Measurements from ENCODE around the gene MYOZ2.

MYOZ2 gene

DNA sequence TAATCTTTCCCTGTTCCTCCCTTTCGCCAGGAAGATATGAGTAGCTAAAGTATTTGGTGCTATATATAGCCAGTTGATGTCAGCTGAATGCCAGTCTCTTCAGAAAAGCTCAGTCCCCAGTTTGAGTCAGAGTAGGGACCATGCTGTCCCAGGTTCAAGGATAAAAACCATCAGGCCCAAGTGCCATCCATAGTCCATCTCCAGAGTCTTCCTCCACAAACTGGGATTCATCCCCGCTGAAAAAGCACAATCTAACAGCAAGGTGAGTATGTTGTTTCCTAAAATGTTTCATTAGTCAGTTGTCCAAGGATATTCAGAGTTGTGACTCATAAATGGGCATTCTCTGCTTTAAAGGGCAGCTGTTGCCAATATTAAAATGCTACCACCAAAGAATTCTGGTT is at the start of gene MYOZ2:
Gene MYOZ2, plus strand, starts transcription at position 112 of the 401 bp plus-strand sequence. CDS start 694 bp downstream, outside the sequence.
- DNase-seq (ENCODE audit: extremely low read depth in 1 of 2, low read depth in 1 of 2), result no peak

DNA sequence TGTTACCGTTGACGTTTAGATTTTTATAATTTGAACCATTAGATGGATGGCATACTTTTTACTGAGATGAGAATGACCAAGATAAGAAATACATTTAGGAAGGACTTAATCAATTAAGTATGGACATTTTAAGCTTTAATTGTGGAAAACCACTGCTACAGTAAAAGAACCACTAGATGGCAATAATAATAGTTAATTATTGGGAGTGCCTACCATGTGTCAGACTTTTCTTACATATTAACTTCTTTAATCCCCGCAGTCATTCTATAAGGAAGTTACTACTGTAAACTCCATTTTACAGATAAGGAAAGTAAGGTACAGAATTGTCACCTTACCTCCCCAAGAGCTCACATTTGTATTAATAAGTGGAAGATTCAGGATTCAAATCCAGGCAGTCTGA is 48.5 kb upstream of the MYOZ2 start:
- no peak for DNase-seq (ENCODE audit: extremely low read depth in 1 of 2, low read depth in 1 of 2)

GRCh38 chr4:119087656-119088055 is 48.0 kb upstream of the MYOZ2 start:
- no peak for DNase-seq (ENCODE audit: extremely low read depth in 1 of 2, low read depth in 1 of 2)

- DNase-seq (ENCODE audit: extremely low read depth in 1 of 2, low read depth in 1 of 2), result no peak
Observed at GRCh38 chr4:119093042-119093827, 42.4 kb upstream of the MYOZ2 start.

DNA sequence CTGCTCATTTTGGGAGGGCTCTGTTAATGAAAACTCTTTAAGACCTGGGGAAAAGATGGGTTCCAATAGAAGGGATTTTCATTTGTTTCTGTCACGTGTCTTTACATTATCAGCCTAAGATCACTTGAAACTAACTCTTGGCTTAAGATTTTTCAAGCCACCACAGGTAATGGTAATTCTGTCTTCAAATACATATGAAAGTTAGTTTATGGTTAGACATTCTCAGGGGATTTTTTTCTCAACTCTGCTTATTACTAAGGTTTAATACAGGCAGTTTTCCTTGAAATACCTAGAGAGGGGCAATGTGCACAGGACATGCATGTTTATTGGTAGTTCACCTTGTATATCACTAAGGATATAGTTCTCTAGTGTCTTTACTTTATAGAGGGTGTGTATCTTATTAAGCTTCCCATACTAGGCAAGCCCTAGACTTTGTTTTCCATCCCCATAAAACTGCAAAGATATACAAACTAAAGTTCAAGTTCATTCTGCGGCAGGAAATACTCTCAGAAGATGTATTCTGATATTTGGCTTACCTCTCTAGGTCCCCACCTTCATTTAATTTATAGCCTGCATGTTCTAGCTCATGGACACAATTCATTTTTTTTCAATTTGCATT is 38.2 kb upstream of the MYOZ2 start:
- no peak for DNase-seq (ENCODE audit: extremely low read depth in 1 of 2, low read depth in 1 of 2)

GRCh38 chr4:119098306-119098705 is 37.3 kb upstream of the MYOZ2 start:
- no peak for DNase-seq (ENCODE audit: extremely low read depth in 1 of 2, low read depth in 1 of 2)

GRCh38 chr4:119099227-119099810 is 36.3 kb upstream of the MYOZ2 start:
- no peak for DNase-seq (ENCODE audit: extremely low read depth in 1 of 2, low read depth in 1 of 2)

DNA sequence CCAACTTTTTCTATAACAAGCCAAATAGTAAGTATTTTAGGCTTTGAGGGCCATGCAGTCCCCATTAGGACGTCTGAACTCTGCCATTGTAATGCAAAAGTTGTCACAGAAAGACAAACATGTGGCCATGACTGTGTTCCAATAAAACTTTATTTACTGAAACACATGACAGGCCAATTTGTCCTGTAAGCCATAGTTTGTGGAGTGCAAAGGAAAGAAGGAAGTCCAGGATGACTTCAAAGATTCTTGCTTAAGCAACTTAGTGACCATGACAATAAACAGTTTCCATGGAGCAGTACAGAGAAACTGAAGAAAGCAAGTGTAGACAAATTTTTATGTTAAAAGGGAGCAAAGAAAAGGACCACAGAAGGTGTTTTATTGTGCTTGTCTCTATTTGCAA is 35.0 kb upstream of the MYOZ2 start:
- DNase-seq (ENCODE audit: extremely low read depth in 1 of 2, low read depth in 1 of 2), result no peak

- DNase-seq (ENCODE audit: extremely low read depth in 1 of 2, low read depth in 1 of 2), result no peak
Observed at GRCh38 chr4:119103263-119103662, 32.4 kb upstream of the MYOZ2 start.

- DNase-seq (ENCODE audit: extremely low read depth in 1 of 2, low read depth in 1 of 2), result no peak
Observed at GRCh38 chr4:119104644-119105273, 30.9 kb upstream of the MYOZ2 start.

DNA sequence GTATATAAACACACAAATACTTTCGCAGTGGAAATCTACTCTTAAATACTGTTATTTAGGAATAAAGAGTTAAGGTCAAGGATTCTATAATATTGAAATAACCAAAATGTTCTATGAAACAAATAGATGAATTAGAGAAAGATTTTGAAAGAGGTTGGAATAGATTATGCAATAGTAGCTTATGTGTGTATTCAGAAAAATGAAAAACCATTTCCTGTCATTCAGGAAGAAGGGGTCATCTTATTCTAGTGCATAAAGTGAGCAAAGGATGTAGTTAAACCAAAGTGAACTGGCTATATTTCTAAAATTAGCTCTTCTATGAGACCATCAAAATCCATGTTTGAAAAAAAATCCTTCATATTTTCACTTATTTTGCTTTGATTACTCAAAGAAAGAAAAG is 30.0 kb upstream of the MYOZ2 start:
- no peak for DNase-seq (ENCODE audit: extremely low read depth in 1 of 2, low read depth in 1 of 2)

GRCh38 chr4:119106036-119107000 is 29.3 kb upstream of the MYOZ2 start:
- DNase-seq (ENCODE audit: extremely low read depth in 1 of 2, low read depth in 1 of 2), result no peak

DNA sequence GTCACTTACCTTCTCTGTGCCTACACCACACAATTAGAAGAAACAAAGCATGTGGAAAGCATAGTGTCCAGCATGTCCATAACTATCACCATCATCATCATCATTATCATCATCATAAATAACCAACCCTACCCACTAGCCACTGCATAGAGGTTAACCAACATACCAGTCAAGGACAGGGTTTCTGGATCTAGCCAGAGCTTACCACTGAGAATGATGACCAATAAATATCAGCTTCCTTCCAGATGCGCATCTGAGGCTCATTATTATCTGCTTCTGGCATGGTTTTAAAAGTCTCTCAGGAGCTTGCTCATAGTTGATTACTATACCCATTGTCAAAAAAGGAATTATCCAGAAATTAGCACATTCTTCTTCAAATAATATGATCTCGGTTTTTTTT is 25.5 kb upstream of the MYOZ2 start:
- no peak for DNase-seq (ENCODE audit: extremely low read depth in 1 of 2, low read depth in 1 of 2)

DNA sequence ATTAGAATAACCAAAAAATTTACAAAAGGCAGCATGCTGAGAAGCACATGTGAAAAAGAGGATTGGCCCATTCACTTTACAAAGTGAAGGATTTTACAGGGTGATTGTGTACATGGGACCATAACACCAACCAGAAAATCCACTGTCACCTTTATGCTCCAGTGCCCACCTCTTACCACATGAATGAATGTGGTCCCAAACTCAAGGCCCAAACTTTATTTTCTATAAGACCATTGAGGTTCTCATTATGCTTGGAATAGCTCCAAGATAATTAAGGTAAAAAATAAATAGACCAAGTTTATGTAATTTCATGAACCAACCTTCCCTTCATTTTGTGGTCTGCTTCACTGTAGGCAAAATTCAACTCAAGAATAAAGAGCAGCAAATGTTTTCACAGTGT is 24.3 kb upstream of the MYOZ2 start:
- no peak for DNase-seq (ENCODE audit: extremely low read depth in 1 of 2, low read depth in 1 of 2)

GRCh38 chr4:119113033-119113655 is 22.5 kb upstream of the MYOZ2 start:
- no peak for DNase-seq (ENCODE audit: extremely low read depth in 1 of 2, low read depth in 1 of 2)

DNA sequence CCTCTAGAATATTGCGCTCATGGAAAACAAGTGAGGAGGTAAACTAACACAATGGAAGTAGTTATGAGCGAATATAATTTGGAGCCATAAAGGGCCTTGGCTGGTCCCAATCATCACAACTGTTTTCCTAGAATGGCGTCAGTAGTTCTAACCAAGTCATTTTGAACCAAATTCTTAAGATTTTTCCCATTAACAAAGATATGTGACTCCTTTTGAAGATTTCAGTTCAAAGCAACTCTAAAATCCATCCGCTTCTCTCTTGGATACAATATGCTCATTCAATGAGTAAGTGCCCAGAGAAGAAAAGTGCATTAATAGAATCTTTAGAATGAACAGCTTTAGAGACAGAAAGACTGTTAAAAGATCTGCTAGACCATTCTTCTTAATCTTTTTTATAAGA is 19.6 kb upstream of the MYOZ2 start:
- no peak for DNase-seq (ENCODE audit: extremely low read depth in 1 of 2, low read depth in 1 of 2)

- no peak for DNase-seq (ENCODE audit: extremely low read depth in 1 of 2, low read depth in 1 of 2)
Observed at GRCh38 chr4:119116925-119117900, 18.4 kb upstream of the MYOZ2 start.

GRCh38 chr4:119118397-119118796 is 17.2 kb upstream of the MYOZ2 start:
- no peak for DNase-seq (ENCODE audit: extremely low read depth in 1 of 2, low read depth in 1 of 2)

DNA sequence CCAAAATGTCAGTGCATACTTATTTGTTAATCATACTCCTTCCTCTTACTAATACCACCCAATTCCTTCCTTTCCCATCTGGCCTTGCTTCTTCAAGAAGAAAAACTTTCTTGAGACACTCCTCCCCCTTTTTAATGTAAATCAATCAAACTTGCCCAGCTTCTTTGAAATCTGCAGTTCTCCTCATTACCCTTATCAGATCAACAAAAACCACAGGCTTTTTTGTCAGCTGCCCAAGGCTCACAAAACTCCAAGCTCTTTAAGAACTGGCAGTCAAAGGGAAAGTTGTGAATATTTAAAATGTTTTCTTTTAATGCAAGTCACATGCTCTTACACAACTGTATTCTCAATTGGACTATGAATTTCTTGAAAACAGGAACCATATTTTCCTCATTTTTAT is 11.3 kb upstream of the MYOZ2 start:
- no peak for DNase-seq (ENCODE audit: extremely low read depth in 1 of 2, low read depth in 1 of 2)
